NCI-H2227 (cell line): ENCODE data around the gene GAS1.

ENCODE experiments used
- DNase-seq: peaks from one replicate; lab custom pipeline; 2025; ENCODE audit not compliant: unreplicated experiment; lab: John Stamatoyannopoulos, UW

The GAS1 gene

GRCh38 chr9:86947146-86948073, at the start of gene GAS1:
GAS1 (minus strand) TSS chr9:86947506; CDS start chr9:86946779, 727 bp downstream.
- DNase-seq: peak; percentile 52

- no peak for DNase-seq
These were observed 46.9 kb upstream of the GAS1 start for GRCh38 chr9:86994231-86994630.

GRCh38 chr9:86993830-86994229, 46.5 kb upstream of the GAS1 start:
- DNase-seq: no peak

GRCh38 chr9:86991077-86991476, 43.8 kb upstream of the GAS1 start:
- DNase-seq: no peak

GRCh38 chr9:86990290-86990689, 43.0 kb upstream of the GAS1 start:
- no peak for DNase-seq

GRCh38 chr9:86987900-86988299, 40.6 kb upstream of the GAS1 start:
- DNase-seq: no peak

GRCh38 chr9:86985132-86985647, 37.9 kb upstream of the GAS1 start:
- DNase-seq: no peak

GRCh38 chr9:86983620-86984259, 36.4 kb upstream of the GAS1 start:
- no peak for DNase-seq

GRCh38 chr9:86983249-86983619, 35.9 kb upstream of the GAS1 start:
- no peak for DNase-seq

- no peak for DNase-seq
These were observed 33.5 kb upstream of the GAS1 start for GRCh38 chr9:86980802-86981201.

- no peak for DNase-seq
These were observed 32.4 kb upstream of the GAS1 start for GRCh38 chr9:86979657-86980056.

- no peak for DNase-seq
These were observed 31.7 kb upstream of the GAS1 start for GRCh38 chr9:86978922-86979474.

GRCh38 chr9:86978413-86978812, 31.1 kb upstream of the GAS1 start:
- no peak for DNase-seq

- DNase-seq: no peak
These were observed 30.0 kb upstream of the GAS1 start for GRCh38 chr9:86977205-86977835.

- DNase-seq: no peak
These were observed 28.3 kb upstream of the GAS1 start for GRCh38 chr9:86975606-86976005.

- DNase-seq: no peak
These were observed 27.7 kb upstream of the GAS1 start for GRCh38 chr9:86975036-86975435.

GRCh38 chr9:86974421-86974820, 27.1 kb upstream of the GAS1 start:
- no peak for DNase-seq

- DNase-seq: no peak
These were observed 24.4 kb upstream of the GAS1 start for GRCh38 chr9:86971742-86972141.

- no peak for DNase-seq
These were observed 21.1 kb upstream of the GAS1 start for GRCh38 chr9:86968258-86968920.

- no peak for DNase-seq
These were observed 19.7 kb upstream of the GAS1 start for GRCh38 chr9:86966852-86967511.
